K562 (cell line): ENCODE results near the gene SYT6. TPM values are rescaled to one million over a fixed set of nuclear protein-coding genes. Genes with fewer than 3 reads are reported as not detected.

ENCODE experiments used
- ATAC-seq: fragments of 200-7000 bp; cut with Tn5 transposase; 3 replicates; pipeline ENCODE4 v1.9.1; 2020; ENCODE audit warnings: moderate library complexity
- BruUV-seq: library from RNA; stranded (reverse); fragments of 400-500 nt; replicated peaks from 2 replicates; lab custom pipeline; 2021; lab: Mats Ljungman, UMichigan
- CTCF ChIA-PET: fragments of 300-600 bp; formaldehyde crosslinking; extraction: SDS; loops from one replicate; lab custom pipeline; 2021; ENCODE audit warnings: low intra/inter-chr PET ratio; lab: Yijun Ruan, JAX
- POLR2A ChIA-PET: fragments of 300-600, 350-650 bp; sonication (Branson Sonifier 250); formaldehyde crosslinking; extraction: SDS; loops from one replicate; lab custom pipeline; 2021; ENCODE audit warnings: antibody characterized with exemption, inconsistent platforms; lab: Yijun Ruan, JAX
- DNase-seq, 4 experiments: peaks; one replicate each; pipeline versions ENCODE4 v3.0.0 to v3.0.0-alpha.2; 2011 to 2018; ENCODE audit warnings: low spot score in 3 of 4, mixed read lengths in 3 of 4; ENCODE audit errors: extremely low read depth in 1 of 4
- FAIRE-seq: peaks from 2 replicates; lab custom pipeline; 2011; peaks lifted over from hg19 to GRCh38; lab: Jason Lieb, UNC
- H2AFZ ChIP-seq: 2 replicates; pipeline ENCODE4 v1.6.0; 2011; ENCODE audit warnings: low read depth, low read length, control low read depth, inconsistent platforms
- H3K27ac ChIP-seq: fragments of 200-600 bp; 3 replicates; pipeline ENCODE4 v1.8.0; 2011; ENCODE audit warnings: low read depth, mild to moderate bottlenecking, control low read depth, inconsistent platforms, low read length, moderate library complexity, mixed read lengths; ENCODE audit errors: extremely low read depth
- H3K27me3 ChIP-seq, 2 experiments: fragments of 300-600 bp in 1 of 2; 2 replicates in 1 of 2; 3 replicates in 1 of 2; pipeline versions ENCODE4 v1.6.0 to v1.8.0; 2011; ENCODE audit warnings: inconsistent platforms in 2 of 2, low read length in 2 of 2, mild to moderate bottlenecking in 1 of 2, mixed read lengths in 1 of 2, moderate library complexity in 1 of 2; ENCODE audit not compliant: control insufficient read depth in 2 of 2, insufficient read depth in 2 of 2
- H3K36me3 ChIP-seq: fragments of 300-600 bp; 3 replicates; pipeline ENCODE4 v1.8.0; 2011; ENCODE audit warnings: mild to moderate bottlenecking, low read length, inconsistent platforms; ENCODE audit not compliant: control insufficient read depth, insufficient read depth
- H3K4me1 ChIP-seq, 2 experiments: fragments of 200-600 bp in 1 of 2; replicated peaks in 1 of 2; 2 replicates in 1 of 2; 3 replicates in 1 of 2; pipeline versions ENCODE4 v1.5.1 to v1.8.0; 2011; ENCODE audit warnings: inconsistent platforms in 2 of 2, low read length in 2 of 2, mild to moderate bottlenecking in 1 of 2, mixed read lengths in 1 of 2, moderate library complexity in 1 of 2; ENCODE audit not compliant: control insufficient read depth in 2 of 2, insufficient read depth in 2 of 2
- H3K4me2 ChIP-seq: 2 replicates; pipeline ENCODE4 v1.6.1; 2011; ENCODE audit warnings: low read length, control low read depth, inconsistent platforms, mixed read lengths; ENCODE audit not compliant: insufficient read depth
- H3K4me3 ChIP-seq: fragments of 200-600 bp; sonication (generic), shearing (Covaris generic); 2 replicates; pipeline ENCODE4 v1.5.1; 2016; ENCODE audit warnings: control low read depth, inconsistent platforms
- H3K79me2 ChIP-seq: fragments of 200-600 bp; 3 replicates; pipeline ENCODE4 v1.8.0; 2011; ENCODE audit warnings: low read length, inconsistent platforms; ENCODE audit not compliant: control insufficient read depth, insufficient read depth
- H3K9ac ChIP-seq, 2 experiments: 2 replicates each; pipeline versions ENCODE4 v1.6.0 to v1.6.1; 2011; ENCODE audit warnings: low read depth in 2 of 2, low read length in 2 of 2, control low read depth in 1 of 2, inconsistent platforms in 1 of 2, mild to moderate bottlenecking in 1 of 2, mixed read lengths in 1 of 2; ENCODE audit not compliant: insufficient read depth in 1 of 2
- H3K9me1 ChIP-seq: one replicate; pipeline ENCODE4 v1.6.0; 2011; ENCODE audit warnings: inconsistent platforms, mild to moderate bottlenecking, low read length, moderate library complexity; ENCODE audit not compliant: control insufficient read depth, insufficient read depth
- H3K9me3 ChIP-seq: replicated peaks from 2 replicates; pipeline ENCODE4 v1.5.1; 2011; ENCODE audit warnings: low read depth, low read length, inconsistent platforms; ENCODE audit not compliant: control insufficient read depth, insufficient read depth
- H4K20me1 ChIP-seq: replicated peaks from 2 replicates; pipeline ENCODE4 v1.6.1; 2011; ENCODE audit warnings: low read length, inconsistent platforms, mixed read lengths; ENCODE audit not compliant: control insufficient read depth, insufficient read depth
- FOXK2 ChIP-seq, 2 experiments: fragments of 450-650 bp; IDR thresholded peaks in 1 of 2; conservative IDR thresholded peaks in 1 of 2; 2 replicates each; pipeline ENCODE4 v1.6.1; 2016; ENCODE audit warnings: low read depth in 2 of 2, mild to moderate bottlenecking in 1 of 2
- ZBTB11 ChIP-seq, 3 experiments: fragments of 200-800 bp in 1 of 3; fragments of 250-450 bp in 1 of 3; fragments of 450-650 bp in 1 of 3; sonication (Bioruptor Pico) in 1 of 3; sonication (Bioruptor generic) in 1 of 3; formaldehyde crosslinking in 1 of 3; IDR thresholded peaks; 2 replicates each; pipeline versions ENCODE4 v1.6.1 to v1.8.0; 2016 to 2022; ENCODE audit warnings: mild to moderate bottlenecking in 2 of 3, missing genetic modification characterization in 2 of 3, missing compliant biosample characterization in 1 of 3, moderate library complexity in 1 of 3
- WGBS: fragments of 100-300 bp; shearing (Covaris generic); methylation state at CpG from one replicate; pipeline ENCODE4 v1.1.6; 2016; ENCODE audit warnings: low coverage, mixed read lengths; ENCODE audit not compliant: insufficient coverage; ENCODE audit errors: missing lambda C conversion rate; 5-methylcytosine and 5-hydroxymethylcytosine counted together
- in situ Hi-C: fragments of 300-500 bp; cut with MboI; formaldehyde crosslinking; loops from 4 replicates; pipeline ENCODE4 v1.15.0; 2018; ENCODE audit warnings: inconsistent platforms, mixed read lengths
- intact Hi-C: fragments of 100-400 bp; cut with micrococcal nuclease; formaldehyde crosslinking; loops from 2 replicates; pipeline ENCODE4 v1.14.2; 2022
- polyA plus RNA-seq, 8 experiments: library from polyadenylated mRNA; depleted of rRNA in 4 of 8; stranded (reverse) in 5 of 8; unstranded in 3 of 8; fragments of >200 nt; fragmentation: Nextera tagmentation in 2 of 8; fragmentation: Illumina TruSeq in 1 of 8; extraction: Ambion mirVana in 2 of 8; extraction: Trizol in 1 of 8; gene quantifications; 2 replicates each; pipeline versions ENCODE4 v1.2.1 to v1.2.3, GENCODE V29; 2011 to 2014; ENCODE audit warnings: inconsistent platforms in 1 of 8, missing spikeins in 1 of 8
- total RNA-seq, 7 experiments: library from RNA; depleted of rRNA in 6 of 7; stranded (reverse); fragments of >200 nt in 6 of 7; fragmentation: Illumina TruSeq in 2 of 7; extraction: Trizol in 2 of 7; gene quantifications; 2 replicates each; pipeline versions ENCODE4 v1.2.1 to v1.2.3, GENCODE V29; 2011 to 2021; ENCODE audit warnings: low replicate concordance in 1 of 7

SYT6 gene
- total and polyA plus RNA-seq, 9 of the 15 experiments (the other 6 are each of a cell fraction or from before 2014, with no cell fraction given): 0.06 TPM; not detected in 8

- Histone ChIP-seq H3K9me3 (no peaks in the 10 kb centered on the region), H3K79me2 (no peaks in the 10 kb centered on the region), H4K20me1 (no peaks in the 10 kb centered on the region), H3K4me3 (no peak overlapping the region), H3K4me2 (no peak overlapping the region), H3K27me3 (peaks cover 8 to 12% of the 10 kb centered on the region in 2 experiments; a peak in 4 of 5 replicates), H2AFZ (no peak overlapping the region), H3K4me1 (no peaks in the 10 kb centered on the region), H3K9ac (no peak overlapping the region), H3K9me1 (no peaks in the 10 kb centered on the region), H3K36me3 (no peaks in the 10 kb centered on the region), H3K27ac (no peak overlapping the region)
- 0% methylated on average over 4 of the region's 4 CpGs for WGBS
- intact Hi-C loops (no loop called here), in situ Hi-C loops (no loop called here)
- ATAC-seq (no peak), FAIRE-seq (no peak), DNase-seq (no peak)
- ChIA-PET POLR2A (no interaction called here), CTCF (no interaction called here)
- no TSS peak for BruUV-seq
- TF ChIP-seq ZBTB11 (CRISPR knock-in tag; IDR thresholded peaks at IDR 0.05) (0 out of 6 replicates have a peak, but pooled peaks of 1 of the 3 experiments have one; percentile 26), FOXK2 (conservative IDR thresholded peaks at IDR 0.05 in 1 of 2, IDR thresholded peaks at IDR 0.05 in 1 of 2; ENCODE audit: low read depth in 2 of 2) (no peak)
Observed at GRCh38 chr1:114040273-114041015, 113.2 kb downstream of the SYT6 start.

Other genes with a start within 250 kb of the SYT6 start
- gene AP4B1, start 249.1 kb downstream of the SYT6 start, total RNA-seq (2014; rRNA removed): 15.8 and 20.2 TPM in 2 replicates
- 24.6 and 30.4 TPM in 2 replicates for gene AP4B1, start 249.1 kb downstream of the SYT6 start, total RNA-seq (2014; rRNA removed; fragmentation: Illumina TruSeq; extraction: Trizol)
- gene AP4B1, start 249.1 kb downstream of the SYT6 start, total RNA-seq (2015; rRNA removed; fragmentation: Illumina TruSeq; extraction: Trizol): 21.2 and 21.7 TPM in 2 replicates
- gene AP4B1, start 249.1 kb downstream of the SYT6 start, total RNA-seq (2021): 22.2 and 23.8 TPM in 2 replicates
- gene AP4B1, start 249.1 kb downstream of the SYT6 start, polyA plus RNA-seq (2011; rRNA removed): 36.5 and 37.3 TPM in 2 replicates
- 26.7 and 28.5 TPM in 2 replicates for gene AP4B1, start 249.1 kb downstream of the SYT6 start, polyA plus RNA-seq (2014; fragmentation: Illumina TruSeq; extraction: Trizol)
- gene AP4B1, start 249.1 kb downstream of the SYT6 start, polyA plus RNA-seq (2014; fragmentation: Nextera tagmentation; extraction: Ambion mirVana): 10 to 100 TPM; 21.9 to 28.2 TPM
- 26.1 and 32.0 TPM in 2 replicates for gene AP4B1, start 249.1 kb downstream of the SYT6 start, polyA plus RNA-seq (2014; rRNA removed)
- 10.6 and 15.8 TPM in 2 replicates for gene DCLRE1B, start 248.5 kb downstream of the SYT6 start, total RNA-seq (2014; rRNA removed)
- gene DCLRE1B, start 248.5 kb downstream of the SYT6 start, total RNA-seq (2014; rRNA removed; fragmentation: Illumina TruSeq; extraction: Trizol): 17.2 and 19.2 TPM in 2 replicates
- gene DCLRE1B, start 248.5 kb downstream of the SYT6 start, total RNA-seq (2015; rRNA removed; fragmentation: Illumina TruSeq; extraction: Trizol): 22.6 and 22.9 TPM in 2 replicates
- 22.8 and 23.7 TPM in 2 replicates for gene DCLRE1B, start 248.5 kb downstream of the SYT6 start, total RNA-seq (2021)
- 11.0 and 11.7 TPM in 2 replicates for gene DCLRE1B, start 248.5 kb downstream of the SYT6 start, polyA plus RNA-seq (2011; rRNA removed)
- gene DCLRE1B, start 248.5 kb downstream of the SYT6 start, polyA plus RNA-seq (2014; fragmentation: Illumina TruSeq; extraction: Trizol): 25.9 and 28.8 TPM in 2 replicates
- 10 to 100 TPM; 12.4 to 22.2 TPM for gene DCLRE1B, start 248.5 kb downstream of the SYT6 start, polyA plus RNA-seq (2014; fragmentation: Nextera tagmentation; extraction: Ambion mirVana)
- gene DCLRE1B, start 248.5 kb downstream of the SYT6 start, polyA plus RNA-seq (2014; rRNA removed): 14.9 and 18.0 TPM in 2 replicates
- gene HIPK1, start 224.5 kb downstream of the SYT6 start, total RNA-seq (2014; rRNA removed): 20.2 and 28.3 TPM in 2 replicates
- gene HIPK1, start 224.5 kb downstream of the SYT6 start, total RNA-seq (2014; rRNA removed; fragmentation: Illumina TruSeq; extraction: Trizol): 29.6 and 33.1 TPM in 2 replicates
- 28.6 and 29.6 TPM in 2 replicates for gene HIPK1, start 224.5 kb downstream of the SYT6 start, total RNA-seq (2015; rRNA removed; fragmentation: Illumina TruSeq; extraction: Trizol)
- gene HIPK1, start 224.5 kb downstream of the SYT6 start, total RNA-seq (2021): 57.5 and 57.9 TPM in 2 replicates
- gene HIPK1, start 224.5 kb downstream of the SYT6 start, polyA plus RNA-seq (2011; rRNA removed): 56.1 and 66.4 TPM in 2 replicates
- gene HIPK1, start 224.5 kb downstream of the SYT6 start, polyA plus RNA-seq (2014; fragmentation: Illumina TruSeq; extraction: Trizol): 34.5 and 35.9 TPM in 2 replicates
- 10 to 100 TPM in 1 of 2 experiments, 1 to 10 TPM in 1; 10.0 to 10.9 TPM for gene HIPK1, start 224.5 kb downstream of the SYT6 start, polyA plus RNA-seq (2014; fragmentation: Nextera tagmentation; extraction: Ambion mirVana)
- 21.3 and 21.9 TPM in 2 replicates for gene HIPK1, start 224.5 kb downstream of the SYT6 start, polyA plus RNA-seq (2014; rRNA removed)
- gene OLFML3, start 174.4 kb downstream of the SYT6 start, total RNA-seq (2014; rRNA removed): not detected in 2 replicates
- 0.07 TPM in 1 of 2 replicates, not detected in the other for gene OLFML3, start 174.4 kb downstream of the SYT6 start, total RNA-seq (2014; rRNA removed; fragmentation: Illumina TruSeq; extraction: Trizol)
- 0.07 and 0.08 TPM in 2 replicates for gene OLFML3, start 174.4 kb downstream of the SYT6 start, total RNA-seq (2015; rRNA removed; fragmentation: Illumina TruSeq; extraction: Trizol)
- gene OLFML3, start 174.4 kb downstream of the SYT6 start, total RNA-seq (2021): 0.13 and 0.16 TPM in 2 replicates
- gene OLFML3, start 174.4 kb downstream of the SYT6 start, polyA plus RNA-seq (2011; rRNA removed): not detected in 2 replicates
- not detected in 2 replicates for gene OLFML3, start 174.4 kb downstream of the SYT6 start, polyA plus RNA-seq (2014; fragmentation: Illumina TruSeq; extraction: Trizol)
- gene OLFML3, start 174.4 kb downstream of the SYT6 start, polyA plus RNA-seq (2014; fragmentation: Nextera tagmentation; extraction: Ambion mirVana): not detected
- gene OLFML3, start 174.4 kb downstream of the SYT6 start, polyA plus RNA-seq (2014; rRNA removed): not detected in 2 replicates